Measurements from ENCODE around the gene GARNL3.

GARNL3 gene

DNA sequence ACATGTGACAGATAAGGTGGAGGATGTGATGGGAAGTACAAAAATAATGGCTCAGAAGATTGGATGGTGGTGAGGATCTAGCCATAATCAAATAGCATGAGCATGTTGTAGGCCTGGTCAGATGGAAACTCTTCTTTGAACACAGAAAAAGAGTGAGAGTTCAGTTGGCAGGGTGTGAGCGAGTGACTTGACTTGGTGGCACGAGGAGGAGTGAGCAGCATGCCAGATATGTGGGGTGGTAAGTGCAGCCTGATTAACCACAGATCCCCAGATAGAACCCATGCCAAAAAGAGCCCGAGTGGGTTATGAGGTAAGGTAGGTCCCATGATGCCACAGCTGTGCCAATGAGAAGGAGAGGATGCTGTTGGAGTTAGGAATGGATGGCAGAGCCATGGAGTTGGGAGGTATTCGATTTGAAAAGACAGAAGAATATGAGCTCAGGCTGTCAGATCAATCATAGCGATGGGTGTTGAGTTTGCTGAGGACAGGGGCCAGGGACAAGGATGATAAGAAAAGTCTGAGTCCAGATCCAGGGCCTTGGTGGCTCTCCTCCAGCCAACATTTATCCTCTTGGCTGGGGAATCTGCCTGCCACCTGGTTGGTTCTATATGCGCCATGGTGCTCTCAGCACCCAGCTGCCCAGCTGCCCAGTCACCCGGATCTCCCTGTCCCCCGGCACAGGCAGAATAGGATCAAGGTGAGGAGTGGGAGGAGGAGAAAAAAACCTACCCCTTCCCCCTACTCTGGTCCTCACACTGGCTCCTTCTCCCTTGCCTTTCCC lies 16.5 kb downstream of the GARNL3 start:
- no peak for DNase-seq

DNA sequence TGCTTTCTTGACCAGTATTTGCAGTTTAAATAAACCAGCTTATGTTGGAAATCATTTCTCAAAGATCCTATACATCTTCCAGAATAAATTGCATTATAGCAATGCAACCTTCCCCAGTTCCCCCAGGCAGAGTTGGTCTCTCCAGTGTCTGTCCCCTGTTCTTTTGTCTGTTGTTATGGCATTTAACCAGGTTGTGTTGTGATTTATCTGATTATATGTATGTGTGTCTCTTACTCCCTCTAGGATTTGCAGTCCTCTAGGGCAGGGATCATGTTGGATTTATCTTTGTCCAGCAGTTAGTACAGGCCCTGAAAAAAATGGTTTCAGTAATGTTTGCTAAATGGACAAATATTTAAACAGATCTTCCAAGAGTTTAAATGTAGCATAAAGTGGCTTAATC lies 17.3 kb downstream of the GARNL3 start:
- no peak for DNase-seq

- no peak for DNase-seq
Measured at GRCh38 chr9:127282611-127283010, 18.0 kb downstream of the GARNL3 start.

- DNase-seq, result no peak
Measured at GRCh38 chr9:127283135-127283534, 18.6 kb downstream of the GARNL3 start.

- DNase-seq, result no peak
Measured at GRCh38 chr9:127283917-127284497, 19.4 kb downstream of the GARNL3 start.

- no peak for DNase-seq
Measured at GRCh38 chr9:127285965-127286364, 21.4 kb downstream of the GARNL3 start.

GRCh38 chr9:127290561-127291065 lies 26.0 kb downstream of the GARNL3 start:
- no peak for DNase-seq

DNA sequence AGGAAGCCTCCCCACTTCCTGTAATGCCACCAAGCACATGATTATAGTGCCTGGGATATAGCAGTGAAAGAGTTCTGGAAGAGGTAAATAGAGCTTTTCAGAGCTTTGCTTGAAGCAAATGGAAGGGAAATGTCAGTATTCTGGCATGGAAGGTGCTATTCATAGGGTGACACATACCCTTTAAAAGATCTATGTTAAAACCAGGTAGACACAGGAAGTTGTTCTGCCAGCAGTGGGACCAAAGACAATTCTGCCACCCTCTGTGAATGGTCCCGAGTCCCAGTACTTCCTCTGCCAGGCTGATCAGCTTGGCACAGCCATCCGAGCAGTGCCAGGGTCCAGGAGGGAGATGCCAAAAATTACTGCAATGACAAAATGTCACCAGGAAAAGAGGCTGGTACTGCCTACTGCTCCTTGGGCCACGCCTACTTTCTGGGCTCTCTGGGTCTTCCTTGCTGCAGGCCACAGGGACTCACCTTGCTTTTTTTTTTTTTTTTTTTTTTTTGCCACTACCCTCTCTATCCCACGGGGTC lies 26.7 kb downstream of the GARNL3 start:
- DNase-seq, result no peak

DNA sequence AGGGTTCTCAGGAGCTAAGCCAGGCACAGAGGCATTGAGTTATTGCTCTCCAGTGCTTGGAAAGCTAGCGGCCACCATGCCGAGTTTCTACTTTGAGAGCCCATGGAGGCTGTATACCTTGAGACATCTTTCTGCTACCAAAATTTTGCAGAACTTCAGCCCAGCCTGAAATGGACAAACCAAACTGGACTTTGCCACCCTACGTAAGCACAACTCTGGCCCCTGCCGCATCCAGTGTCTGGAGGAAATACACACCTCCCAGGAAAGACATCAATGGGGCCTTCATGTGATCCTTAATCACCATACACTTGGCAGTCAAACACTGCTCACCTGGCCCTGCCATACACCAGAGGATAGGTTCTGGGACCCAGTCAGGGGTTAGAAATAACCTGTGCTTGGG lies 27.8 kb downstream of the GARNL3 start:
- no peak for DNase-seq

DNA sequence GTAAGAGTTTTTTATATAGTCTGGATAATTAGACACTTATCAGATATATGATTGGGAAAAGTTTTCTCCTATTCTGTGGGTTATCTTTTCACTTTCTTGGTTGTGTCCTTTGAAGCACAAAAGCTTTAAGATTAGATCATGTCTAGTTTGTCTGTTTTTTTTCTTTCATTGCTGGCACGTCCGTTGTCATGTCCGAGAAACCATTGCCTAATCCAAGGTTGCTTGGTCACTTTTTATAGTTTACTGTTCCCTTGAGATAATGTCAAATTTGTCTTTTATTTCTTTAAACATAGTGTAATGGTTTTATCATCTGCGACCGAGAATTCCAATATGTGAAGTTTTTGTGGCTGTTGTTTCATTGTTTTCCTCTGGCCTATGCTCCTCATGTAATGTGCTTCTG lies 28.8 kb downstream of the GARNL3 start:
- no peak for DNase-seq

DNA sequence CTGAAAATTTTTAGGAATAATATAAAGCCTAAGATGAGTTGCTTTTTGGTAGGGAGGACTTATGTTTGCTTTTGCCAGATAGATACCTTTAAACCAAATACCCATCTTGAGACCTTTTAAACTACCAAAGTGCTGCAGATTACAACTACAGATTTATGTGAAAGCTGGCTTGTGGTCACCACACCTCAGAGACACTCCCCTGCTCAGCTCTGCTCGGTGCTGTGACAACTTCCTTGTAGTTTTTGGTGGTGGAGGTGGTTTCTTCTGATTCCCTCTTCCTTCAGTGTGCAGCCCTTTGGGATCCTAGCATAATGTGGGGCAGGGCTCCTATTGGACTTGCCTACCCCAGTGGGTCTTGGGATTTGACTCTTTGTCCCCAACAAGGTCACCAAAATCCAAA lies 29.2 kb downstream of the GARNL3 start:
- DNase-seq, result no peak

- DNase-seq, result no peak
Measured at GRCh38 chr9:127295005-127295404, 30.4 kb downstream of the GARNL3 start.

GRCh38 chr9:127300886-127301447 lies 36.4 kb downstream of the GARNL3 start:
- no peak for DNase-seq

DNA sequence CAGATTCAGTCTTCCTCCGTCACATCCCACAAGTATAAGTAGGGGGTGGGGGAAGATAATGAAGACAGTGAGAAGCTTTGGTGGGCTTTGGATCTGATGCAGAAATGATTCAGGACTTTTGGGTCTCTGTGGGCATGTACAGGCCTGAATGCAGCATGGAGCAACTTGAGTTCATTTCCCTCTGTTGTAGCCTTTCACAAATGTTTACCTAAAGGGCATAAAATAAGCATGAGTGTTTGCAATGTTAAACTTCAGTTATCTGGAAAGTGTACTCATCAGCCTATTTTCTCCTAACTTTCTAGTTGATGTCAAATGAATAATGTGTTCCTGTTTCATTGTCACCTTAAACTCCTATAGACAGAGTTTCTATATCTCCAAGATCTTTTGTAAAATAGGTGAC lies 39.3 kb downstream of the GARNL3 start:
- no peak for DNase-seq

- no peak for DNase-seq
Measured at GRCh38 chr9:127305206-127305837, 40.7 kb downstream of the GARNL3 start.

DNA sequence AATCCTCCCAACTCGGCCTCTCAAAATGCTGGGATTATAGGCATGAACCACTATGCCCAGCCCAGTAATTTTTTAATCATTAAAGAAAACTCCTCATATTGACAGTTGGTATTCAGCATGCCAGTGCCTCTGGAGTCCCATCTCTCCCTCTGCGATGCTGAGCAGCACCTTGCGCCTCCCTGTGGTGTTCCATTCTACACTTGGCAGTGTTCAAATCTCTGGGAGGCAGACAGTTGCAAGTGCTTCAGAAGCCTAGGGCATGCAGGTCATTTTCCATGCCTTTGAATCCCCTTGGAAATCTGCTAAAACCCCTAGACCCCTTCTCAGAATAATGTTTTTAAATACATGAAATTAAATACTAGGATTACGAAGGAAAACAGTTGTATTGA lies 41.3 kb downstream of the GARNL3 start:
- no peak for DNase-seq

DNA sequence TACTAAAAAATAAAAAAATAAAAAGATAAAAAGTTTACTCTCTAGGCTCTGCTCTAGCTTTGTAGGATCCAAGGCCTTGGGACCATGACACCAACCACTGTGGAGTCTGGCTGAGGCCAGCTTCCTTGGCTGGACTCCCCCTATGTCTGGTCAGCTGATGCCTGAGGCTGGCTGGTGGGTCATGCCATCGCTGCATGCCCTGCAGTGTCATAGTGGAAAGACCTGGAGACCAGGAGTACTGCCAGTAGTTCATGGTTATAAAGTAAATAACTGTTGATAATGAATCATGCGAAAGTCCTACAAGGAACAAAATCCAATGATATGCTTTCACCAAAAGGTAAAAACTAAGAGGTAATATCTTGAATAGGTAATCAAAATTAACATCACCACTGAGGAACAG lies 43.2 kb downstream of the GARNL3 start:
- no peak for DNase-seq

DNA sequence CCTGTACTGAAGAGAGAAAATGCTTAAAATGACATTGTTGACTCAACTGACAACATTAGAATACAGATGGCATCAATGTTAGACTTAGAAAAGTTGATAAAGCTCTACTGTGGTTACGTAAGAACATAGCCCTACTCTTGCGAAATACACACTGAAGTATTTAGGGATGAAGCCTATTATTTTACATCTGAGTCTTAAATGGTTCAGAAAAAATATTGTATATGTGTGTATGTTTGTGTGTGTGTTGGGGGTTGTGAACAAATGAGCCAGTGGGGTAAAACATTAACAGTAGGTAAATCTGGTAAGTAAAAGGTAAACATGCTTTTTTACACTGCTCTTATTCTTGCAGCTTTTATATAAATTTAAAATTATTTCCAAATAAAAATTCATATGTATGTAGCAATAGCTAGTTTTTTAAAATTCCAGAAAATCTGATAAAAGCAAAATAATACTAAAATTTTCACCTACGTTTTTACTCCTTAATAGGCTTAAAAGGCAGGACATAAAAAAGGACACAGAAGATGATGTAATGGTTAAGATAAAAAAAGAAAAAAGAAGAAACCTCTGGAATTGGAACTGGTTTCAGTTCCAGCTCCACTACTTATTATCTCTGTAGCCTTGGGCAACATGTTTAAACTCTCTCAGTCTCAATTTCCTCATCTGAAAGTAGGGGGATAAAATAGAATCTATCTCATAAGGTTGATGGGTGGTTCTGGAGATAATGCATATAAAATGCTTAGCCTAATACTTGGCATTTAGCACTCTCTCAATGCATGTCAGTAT lies 44.3 kb downstream of the GARNL3 start:
- no peak for DNase-seq

DNA sequence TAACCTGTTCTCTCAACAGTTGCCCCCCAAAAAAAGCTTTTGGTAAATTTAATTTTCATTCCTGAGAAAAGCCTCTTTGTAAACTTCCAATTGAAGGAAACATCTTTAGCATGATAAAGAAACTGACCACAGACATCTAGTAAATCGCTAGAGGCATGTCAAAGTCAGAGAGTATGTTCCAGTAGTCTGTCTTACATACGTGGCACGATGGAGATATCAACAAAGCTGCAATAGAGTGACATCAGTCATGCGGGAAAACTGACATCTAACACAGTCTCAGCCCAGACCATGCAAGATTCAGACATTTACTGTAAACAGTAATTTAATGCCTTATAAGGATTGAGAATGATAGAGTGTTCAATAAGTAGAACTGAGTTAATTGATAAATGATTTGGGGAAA lies 45.1 kb downstream of the GARNL3 start:
- DNase-seq, result no peak

GRCh38 chr9:127311239-127311741 lies 46.7 kb downstream of the GARNL3 start:
- DNase-seq, result no peak

DNA sequence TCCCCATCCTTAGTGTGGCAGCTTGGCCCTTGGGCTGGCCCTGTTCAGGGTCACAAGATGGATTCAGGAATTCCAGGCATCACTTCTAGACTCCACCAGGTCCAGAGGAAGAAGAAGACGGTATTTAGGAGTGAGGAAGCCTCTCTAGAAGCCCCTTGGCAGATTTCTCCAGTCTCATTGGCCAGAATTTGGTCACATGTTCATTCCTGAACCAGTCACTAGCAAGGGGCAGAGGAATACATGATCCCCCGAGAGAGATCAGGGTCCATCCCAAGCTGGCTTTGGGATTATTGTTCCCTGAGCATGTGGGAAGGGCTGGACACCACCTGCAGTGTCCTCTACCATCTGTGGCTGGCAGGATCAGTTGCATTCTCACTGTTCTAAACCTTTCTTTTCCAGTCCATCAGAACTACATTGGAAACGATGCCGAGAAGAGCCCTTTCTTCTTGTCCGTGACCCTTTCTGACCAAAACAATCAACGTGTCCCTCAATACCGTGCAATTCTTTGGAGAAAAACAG lies 48.5 kb downstream of the GARNL3 start:
- no peak for DNase-seq

DNA sequence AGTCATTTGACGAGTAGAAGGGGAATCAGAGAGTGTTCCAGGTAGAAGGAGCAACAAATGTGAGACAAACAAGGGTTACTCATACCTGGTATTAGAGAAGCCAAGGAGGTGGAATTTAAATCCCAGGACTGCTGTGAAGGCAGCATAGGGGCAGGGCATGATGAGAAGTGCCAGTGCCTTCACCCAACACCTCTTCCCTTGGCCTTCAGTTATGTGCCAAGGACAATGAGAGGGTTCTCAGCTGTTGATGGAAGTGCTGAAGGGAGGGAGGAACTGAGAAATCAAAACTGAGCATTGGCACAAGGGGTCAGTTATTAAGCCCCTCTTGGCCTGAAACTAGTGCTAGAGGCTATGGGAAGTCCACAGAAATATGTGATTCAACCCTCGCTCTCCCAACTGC lies 50.3 kb downstream of the GARNL3 start:
- no peak for DNase-seq
